HG03060 (cell line): ENCODE results near the gene DUSP10.

Experiments
- ATAC-seq: cut with Tn5 transposase; IDR thresholded peaks from one replicate; pipeline ENCODE4 v1.9.1; 2021; ENCODE audit warnings: low read depth, moderate number of reproducible peaks; ENCODE audit not compliant: unreplicated experiment

The DUSP10 gene

GRCh38 chr1:221741703-221742554 is at the start of gene DUSP10:
DUSP10 (minus strand) TSS chr1:221742089; CDS start chr1:221739744, 2,345 bp downstream.
- ATAC-seq, result peak; percentile 85

- ATAC-seq, result no peak
These were observed 46.6 kb upstream of the DUSP10 start for GRCh38 chr1:221788466-221788865.

GRCh38 chr1:221786647-221787046 is 44.8 kb upstream of the DUSP10 start:
- no peak for ATAC-seq

GRCh38 chr1:221783936-221784335 is 42.0 kb upstream of the DUSP10 start:
- no peak for ATAC-seq

GRCh38 chr1:221783437-221783836 is 41.5 kb upstream of the DUSP10 start:
- no peak for ATAC-seq

GRCh38 chr1:221782970-221783369 is 41.1 kb upstream of the DUSP10 start:
- no peak for ATAC-seq

- no peak for ATAC-seq
These were observed 40.6 kb upstream of the DUSP10 start for GRCh38 chr1:221782477-221782876.

GRCh38 chr1:221781102-221781755 is 39.3 kb upstream of the DUSP10 start:
- no peak for ATAC-seq

- no peak for ATAC-seq
These were observed 38.3 kb upstream of the DUSP10 start for GRCh38 chr1:221780175-221780574.

- ATAC-seq, result no peak
These were observed 37.9 kb upstream of the DUSP10 start for GRCh38 chr1:221779771-221780170.

GRCh38 chr1:221778535-221779142 is 36.8 kb upstream of the DUSP10 start:
- ATAC-seq, result peak; percentile 17

GRCh38 chr1:221778125-221778524 is 36.2 kb upstream of the DUSP10 start:
- ATAC-seq, result peak; percentile 19

- ATAC-seq, result peak; percentile 56
These were observed 35.7 kb upstream of the DUSP10 start for GRCh38 chr1:221777431-221778072.

- peak; percentile 10 for ATAC-seq
These were observed 34.8 kb upstream of the DUSP10 start for GRCh38 chr1:221776495-221777301.

- no peak for ATAC-seq
These were observed 33.3 kb upstream of the DUSP10 start for GRCh38 chr1:221775206-221775605.

GRCh38 chr1:221774054-221774842 is 32.4 kb upstream of the DUSP10 start:
- no peak for ATAC-seq

GRCh38 chr1:221773383-221773782 is 31.5 kb upstream of the DUSP10 start:
- ATAC-seq, result no peak

- no peak for ATAC-seq
These were observed 30.2 kb upstream of the DUSP10 start for GRCh38 chr1:221772117-221772516.

GRCh38 chr1:221768444-221769066 is 26.7 kb upstream of the DUSP10 start:
- no peak for ATAC-seq
